Bronchial epithelial cell (primary cell): Measurements from ENCODE around the gene INSL6. TPM values are rescaled to one million over a fixed set of nuclear protein-coding genes. Genes with fewer than 3 reads are reported as not detected.

Experiments
- DNase-seq: peaks from one replicate; pipeline ENCODE4 v3.0.0-alpha.2; 2010; ENCODE audit warnings: low read depth
- FAIRE-seq: peaks from 2 replicates; lab custom pipeline; 2011; peaks lifted over from hg19 to GRCh38; lab: Jason Lieb, UNC
- H3K27me3 ChIP-seq: 2 replicates; pipeline ENCODE4 v1.5.1; 2011; ENCODE audit warnings: low read length; ENCODE audit not compliant: control insufficient read depth, insufficient read depth
- H3K36me3 ChIP-seq: 2 replicates; pipeline ENCODE4 v1.5.1; 2011; ENCODE audit warnings: low read length; ENCODE audit not compliant: control insufficient read depth, insufficient read depth
- H3K4me3 ChIP-seq: 2 replicates; pipeline ENCODE4 v1.5.1; 2011; ENCODE audit warnings: mild to moderate bottlenecking, low read depth, low read length, control low read depth
- CTCF ChIP-seq: IDR thresholded peaks from 2 replicates; pipeline ENCODE4 v1.5.1; 2011; ENCODE audit warnings: mild to moderate bottlenecking, moderate library complexity, low read length, control low read depth, inconsistent platforms; ENCODE audit not compliant: insufficient read depth, severe bottlenecking
- total RNA-seq: library from RNA; depleted of rRNA; stranded (reverse); fragments of >200 nt; gene quantifications from 2 replicates; pipeline ENCODE4 v1.2.1, GENCODE V29; 2014

The INSL6 gene
- total RNA-seq, 1 donor from 2014 or later, result not detected

DNA sequence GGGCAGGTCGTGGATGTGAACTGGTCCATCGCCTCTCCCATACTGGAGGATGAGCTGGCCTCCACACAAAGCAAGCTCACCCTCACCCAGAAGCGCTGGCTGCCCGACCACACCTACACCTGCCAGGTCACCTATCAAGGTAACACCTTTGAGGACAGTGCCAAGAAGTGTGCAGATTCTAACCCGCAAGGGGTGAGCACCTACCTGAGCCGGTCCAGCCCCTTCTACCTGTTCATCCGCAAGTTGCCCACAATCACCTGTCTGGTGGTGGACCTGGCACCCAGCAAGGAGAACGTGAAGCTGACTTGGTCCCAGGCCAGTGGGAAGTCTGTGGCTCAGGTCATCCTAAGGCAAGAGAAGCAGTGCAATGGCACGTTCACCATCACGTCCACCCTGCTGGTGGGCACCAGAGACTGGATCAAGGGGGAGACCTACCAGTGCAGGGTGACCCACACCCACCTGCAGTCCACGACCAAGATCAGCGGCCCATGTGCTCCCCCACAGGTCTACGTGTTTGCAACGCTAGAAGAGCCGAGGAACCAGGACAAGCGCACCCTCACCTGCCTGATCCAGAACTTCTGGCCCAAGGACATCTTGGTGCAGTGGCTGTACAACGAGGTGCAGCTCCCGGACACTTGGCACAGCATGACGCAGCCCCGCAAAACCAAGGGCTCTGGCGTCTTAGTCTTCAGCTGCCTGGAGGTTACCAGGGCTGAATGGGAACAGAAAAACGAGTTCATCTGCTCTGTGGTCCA lies 71.3 kb downstream of the INSL6 start:
- Histone ChIP-seq H3K4me3 (no peak overlapping the region), H3K27me3 (no peaks in the 10 kb centered on the region), H3K36me3 (peaks cover 17% of the 10 kb centered on the region)
- no peak for DNase-seq
- peak; percentile 58 for FAIRE-seq
- TF ChIP-seq CTCF, result no peak

Other genes with a start within 250 kb of the INSL6 start
- 9.0 and 15.5 TPM in 2 replicates for gene JAK2, start 200.4 kb downstream of the INSL6 start, total RNA-seq
- 0.26 TPM in 1 of 2 replicates, not detected in the other for gene INSL4, start 45.8 kb upstream of the INSL6 start, total RNA-seq
- gene RLN2, start 119.1 kb upstream of the INSL6 start, total RNA-seq, result 0.26 and 0.90 TPM in 2 replicates
- gene RLN1, start 154.2 kb upstream of the INSL6 start, total RNA-seq, result 0.26 and 0.64 TPM in 2 replicates